Osteoblast (primary cell): ENCODE measurements around the gene CELF2. TPM values are rescaled to one million over a fixed set of nuclear protein-coding genes. Genes with fewer than 3 reads are reported as not detected.

ENCODE experiments used
- DNase-seq: peaks from one replicate; pipeline ENCODE4 v3.0.0; 2011; ENCODE audit warnings: low spot score, mixed read lengths; ENCODE audit not compliant: insufficient read length; ENCODE audit errors: missing footprints
- H2AFZ ChIP-seq: 2 replicates; pipeline ENCODE4 v1.6.0; 2011; ENCODE audit warnings: mild to moderate bottlenecking, low read length
- H3K27ac ChIP-seq: 2 replicates; pipeline ENCODE4 v1.5.1; 2011; ENCODE audit warnings: mild to moderate bottlenecking, low read depth, low read length, moderate library complexity
- H3K27me3 ChIP-seq: 2 replicates; pipeline ENCODE4 v1.6.0; 2012; ENCODE audit warnings: mild to moderate bottlenecking, control low read depth, inconsistent platforms, low read length, moderate library complexity; ENCODE audit not compliant: insufficient read depth
- H3K36me3 ChIP-seq: 2 replicates; pipeline ENCODE4 v1.5.1; 2011; ENCODE audit warnings: mild to moderate bottlenecking, low read length, control low read depth, moderate library complexity; ENCODE audit not compliant: insufficient read depth
- H3K4me1 ChIP-seq: 2 replicates; pipeline ENCODE4 v1.5.1; 2011; ENCODE audit warnings: mild to moderate bottlenecking, low read length, control low read depth, moderate library complexity; ENCODE audit not compliant: insufficient read depth
- H3K4me2 ChIP-seq: 2 replicates; pipeline ENCODE4 v1.6.0; 2011; ENCODE audit warnings: mild to moderate bottlenecking, low read length; ENCODE audit not compliant: insufficient read depth
- H3K4me3 ChIP-seq: fragments of 200-600 bp; sonication (generic); 3 replicates; pipeline ENCODE4 v1.5.1; 2012; ENCODE audit warnings: mild to moderate bottlenecking, low read length, inconsistent platforms; ENCODE audit not compliant: insufficient read depth
- H3K79me2 ChIP-seq: 2 replicates; pipeline ENCODE4 v1.6.0; 2012; ENCODE audit warnings: mild to moderate bottlenecking, low read length, control low read depth, inconsistent platforms; ENCODE audit not compliant: insufficient read depth
- H3K9me3 ChIP-seq: 2 replicates; pipeline ENCODE4 v1.5.1; 2011; ENCODE audit warnings: low read depth, low read length, control low read depth
- H4K20me1 ChIP-seq: 2 replicates; pipeline ENCODE4 v1.6.0; 2012; ENCODE audit warnings: mild to moderate bottlenecking, low read length, control low read depth; ENCODE audit not compliant: insufficient read depth
- total RNA-seq: library from RNA; depleted of rRNA; stranded (reverse); fragments of >200 nt; gene quantifications from 2 replicates; pipeline ENCODE4 v1.2.3, GENCODE V29; 2012
- TF ChIP-seq, protein P1 (sequence below): IDR thresholded peaks from 2 replicates; pipeline ENCODE4 v1.5.1; 2011; ENCODE audit warnings: mild to moderate bottlenecking, low read depth, low read length, moderate library complexity; ENCODE audit errors: extremely low read depth

CELF2 gene
- total RNA-seq, 1 donor: 7.6 TPM

DNA sequence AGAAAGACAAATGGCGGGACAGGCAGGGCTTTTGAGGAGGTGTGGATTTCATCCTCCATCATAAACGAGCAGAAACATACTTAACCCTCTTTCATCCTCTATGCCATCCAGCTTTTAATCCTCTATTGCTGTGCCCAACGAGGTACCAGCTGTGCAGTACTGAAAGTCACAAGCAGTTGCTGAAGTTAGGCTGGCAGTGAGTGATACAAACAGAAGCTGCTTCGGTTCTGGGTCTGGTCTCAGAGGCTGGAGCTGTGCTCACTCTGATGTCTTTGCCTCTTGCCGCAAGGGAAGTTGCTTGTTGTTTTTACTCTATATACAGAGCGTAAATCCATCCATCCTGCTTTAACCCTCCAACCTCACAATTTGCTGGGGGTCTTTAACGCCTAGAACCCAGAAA lies 235.2 kb downstream of the CELF2 start:
- TF ChIP-seq, protein P1, sequence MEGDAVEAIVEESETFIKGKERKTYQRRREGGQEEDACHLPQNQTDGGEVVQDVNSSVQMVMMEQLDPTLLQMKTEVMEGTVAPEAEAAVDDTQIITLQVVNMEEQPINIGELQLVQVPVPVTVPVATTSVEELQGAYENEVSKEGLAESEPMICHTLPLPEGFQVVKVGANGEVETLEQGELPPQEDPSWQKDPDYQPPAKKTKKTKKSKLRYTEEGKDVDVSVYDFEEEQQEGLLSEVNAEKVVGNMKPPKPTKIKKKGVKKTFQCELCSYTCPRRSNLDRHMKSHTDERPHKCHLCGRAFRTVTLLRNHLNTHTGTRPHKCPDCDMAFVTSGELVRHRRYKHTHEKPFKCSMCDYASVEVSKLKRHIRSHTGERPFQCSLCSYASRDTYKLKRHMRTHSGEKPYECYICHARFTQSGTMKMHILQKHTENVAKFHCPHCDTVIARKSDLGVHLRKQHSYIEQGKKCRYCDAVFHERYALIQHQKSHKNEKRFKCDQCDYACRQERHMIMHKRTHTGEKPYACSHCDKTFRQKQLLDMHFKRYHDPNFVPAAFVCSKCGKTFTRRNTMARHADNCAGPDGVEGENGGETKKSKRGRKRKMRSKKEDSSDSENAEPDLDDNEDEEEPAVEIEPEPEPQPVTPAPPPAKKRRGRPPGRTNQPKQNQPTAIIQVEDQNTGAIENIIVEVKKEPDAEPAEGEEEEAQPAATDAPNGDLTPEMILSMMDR: no peak
- Histone ChIP-seq H3K4me2 (no peak overlapping the region), H2AFZ (no peak overlapping the region), H3K9me3 (no peaks in the 10 kb centered on the region), H4K20me1 (no peaks in the 10 kb centered on the region), H3K79me2 (no peaks in the 10 kb centered on the region), H3K27me3 (no peaks in the 10 kb centered on the region), H3K4me1 (no peaks in the 10 kb centered on the region), H3K4me3 (no peak overlapping the region), H3K27ac (no peak overlapping the region), H3K36me3 (no peaks in the 10 kb centered on the region)
- no peak for DNase-seq

DNA sequence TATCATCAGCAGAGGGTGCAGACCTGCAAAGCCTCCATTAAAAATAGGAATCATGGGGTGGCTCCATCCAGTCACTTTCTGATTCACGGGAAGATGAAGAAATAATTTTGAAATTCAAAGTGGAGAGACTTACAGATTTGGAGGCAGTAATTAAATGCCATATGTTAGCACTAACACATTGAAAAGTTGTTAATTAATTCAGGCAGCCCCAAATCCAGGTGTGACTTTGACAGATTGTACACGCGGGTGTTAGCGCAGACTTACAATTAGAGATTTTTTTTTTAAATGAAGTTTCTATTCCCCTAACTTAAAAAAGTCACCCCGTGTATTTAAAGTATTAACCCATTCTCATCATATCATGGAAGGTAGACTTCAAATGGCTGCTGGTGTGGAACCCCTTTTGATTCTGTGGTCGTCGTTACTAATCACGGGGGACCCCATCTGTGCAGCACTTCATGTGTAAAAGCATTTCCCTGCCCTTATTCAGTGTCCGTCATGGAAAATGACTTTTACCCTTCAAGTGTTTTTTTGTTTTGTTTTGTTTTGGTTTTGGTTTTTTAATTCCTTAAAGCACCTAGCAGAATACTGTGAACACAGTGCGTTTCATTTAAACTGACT lies 235.8 kb downstream of the CELF2 start:
- no peak overlapping the region for H3K4me2 ChIP-seq
- no peaks in the 10 kb centered on the region for H3K4me1 ChIP-seq
- H3K27me3 ChIP-seq: no peaks in the 10 kb centered on the region
- no peaks in the 10 kb centered on the region for H3K9me3 ChIP-seq
- no peak overlapping the region for H3K27ac ChIP-seq
- no peaks in the 10 kb centered on the region for H3K36me3 ChIP-seq
- no peaks in the 10 kb centered on the region for H4K20me1 ChIP-seq
- no peak overlapping the region for H3K4me3 ChIP-seq
- DNase-seq: no peak
- H2AFZ ChIP-seq: no peak overlapping the region
- no peaks in the 10 kb centered on the region for H3K79me2 ChIP-seq
- TF ChIP-seq, protein P1: no peak

DNA sequence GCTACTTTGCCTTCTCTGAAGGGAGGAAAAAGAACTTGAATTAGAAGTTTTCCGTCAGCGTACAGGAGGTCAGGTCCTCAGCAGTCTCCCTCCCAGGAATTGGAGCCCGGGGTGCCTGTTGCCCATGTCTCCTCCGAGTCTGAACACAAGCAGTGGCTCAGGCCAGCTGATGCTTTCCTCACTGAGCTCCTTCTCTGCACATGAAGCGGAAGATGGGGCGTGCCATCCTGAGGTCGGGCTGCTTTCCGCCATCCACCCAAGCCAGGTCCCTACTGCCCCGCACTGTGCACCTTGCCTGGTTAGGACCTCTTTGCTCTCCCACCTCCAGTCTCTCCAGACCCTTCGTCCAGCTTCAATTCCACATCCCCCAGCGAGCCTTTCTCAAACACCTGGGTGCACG lies 237.5 kb downstream of the CELF2 start:
- H3K79me2 ChIP-seq: no peaks in the 10 kb centered on the region
- H3K36me3 ChIP-seq: no peaks in the 10 kb centered on the region
- H3K9me3 ChIP-seq: no peaks in the 10 kb centered on the region
- H3K27ac ChIP-seq: no peak overlapping the region
- H2AFZ ChIP-seq: no peak overlapping the region
- no peaks in the 10 kb centered on the region for H3K4me1 ChIP-seq
- H4K20me1 ChIP-seq: no peaks in the 10 kb centered on the region
- TF ChIP-seq, protein P1: no peak
- H3K27me3 ChIP-seq: no peaks in the 10 kb centered on the region
- no peak overlapping the region for H3K4me3 ChIP-seq
- H3K4me2 ChIP-seq: no peak overlapping the region
- no peak for DNase-seq

DNA sequence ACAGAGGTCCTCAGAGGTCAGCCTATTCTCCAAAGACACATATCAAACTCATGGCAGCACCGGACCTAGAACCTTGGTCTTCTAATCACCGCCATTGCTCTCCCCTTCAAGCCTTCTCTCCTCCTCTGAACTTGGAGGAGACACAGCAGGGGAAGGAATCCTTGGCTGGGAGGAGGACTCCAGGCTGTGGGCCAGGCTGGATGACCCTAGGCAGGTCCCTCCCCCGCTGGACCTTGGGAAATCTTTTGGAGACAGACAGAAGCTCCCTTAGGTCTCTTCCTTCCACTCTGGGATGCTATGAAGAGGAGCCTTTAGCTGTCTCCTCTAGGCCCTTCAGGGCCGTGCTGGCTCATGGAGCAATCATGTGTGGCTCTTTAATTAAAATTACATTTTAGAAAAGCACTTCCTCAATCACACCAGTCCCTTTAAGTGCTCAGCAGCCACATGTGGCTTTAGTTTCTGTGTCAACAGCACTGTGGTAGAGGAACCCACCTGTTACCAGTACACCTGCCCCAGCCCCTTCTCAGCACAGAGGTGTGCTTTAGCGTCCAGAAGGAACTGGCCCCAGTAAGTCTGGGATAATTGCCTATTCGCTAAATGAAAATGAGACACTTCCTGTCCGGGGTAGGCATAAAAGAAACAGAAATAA lies 238.2 kb downstream of the CELF2 start:
- Histone ChIP-seq H3K36me3 (no peaks in the 10 kb centered on the region), H3K27me3 (no peaks in the 10 kb centered on the region), H3K27ac (no peak overlapping the region), H3K9me3 (no peaks in the 10 kb centered on the region), H2AFZ (no peak overlapping the region), H4K20me1 (no peaks in the 10 kb centered on the region), H3K4me1 (no peaks in the 10 kb centered on the region), H3K79me2 (no peaks in the 10 kb centered on the region), H3K4me3 (no peak overlapping the region), H3K4me2 (no peak overlapping the region)
- TF ChIP-seq, protein P1: no peak
- no peak for DNase-seq
